Mucosa of rectum (tissue), 2 donors: Measurements from ENCODE around the gene LRMDA.

Source experiments
- H3K27ac ChIP-seq, 2 donors: one replicate each; pipeline ENCODE4 v1.7.0; 2013; ENCODE audit warnings: inconsistent platforms in 2 of 2, low read depth in 2 of 2, low read length in 2 of 2
- H3K27me3 ChIP-seq, 2 donors: one replicate each; pipeline ENCODE4 v1.7.0; 2013; ENCODE audit warnings: low read length in 2 of 2; ENCODE audit not compliant: control insufficient read depth in 2 of 2, insufficient read depth in 2 of 2
- H3K36me3 ChIP-seq, 2 donors: one replicate each; pipeline ENCODE4 v1.7.0; 2013; ENCODE audit warnings: low read length in 2 of 2; ENCODE audit not compliant: control insufficient read depth in 2 of 2, insufficient read depth in 2 of 2
- H3K4me1 ChIP-seq, 2 donors: one replicate each; pipeline ENCODE4 v1.7.0; 2013; ENCODE audit warnings: low read length in 2 of 2, mild to moderate bottlenecking in 1 of 2; ENCODE audit not compliant: control insufficient read depth in 2 of 2, insufficient read depth in 2 of 2
- H3K4me3 ChIP-seq, 2 donors: one replicate each; pipeline ENCODE4 v1.7.0; 2013; ENCODE audit warnings: low read length in 2 of 2
- H3K9ac ChIP-seq, 2 donors: one replicate each; pipeline ENCODE4 v1.7.0; 2013; ENCODE audit warnings: low read length in 2 of 2, low read depth in 1 of 2, mild to moderate bottlenecking in 1 of 2
- H3K9me3 ChIP-seq, 2 donors: one replicate each; pipeline ENCODE4 v1.7.0; 2013; ENCODE audit warnings: low read length in 2 of 2; ENCODE audit not compliant: control insufficient read depth in 2 of 2
- donor health status: healthy.
- donor health status: Normal muscosa, but diverticular disease.

Gene LRMDA

DNA sequence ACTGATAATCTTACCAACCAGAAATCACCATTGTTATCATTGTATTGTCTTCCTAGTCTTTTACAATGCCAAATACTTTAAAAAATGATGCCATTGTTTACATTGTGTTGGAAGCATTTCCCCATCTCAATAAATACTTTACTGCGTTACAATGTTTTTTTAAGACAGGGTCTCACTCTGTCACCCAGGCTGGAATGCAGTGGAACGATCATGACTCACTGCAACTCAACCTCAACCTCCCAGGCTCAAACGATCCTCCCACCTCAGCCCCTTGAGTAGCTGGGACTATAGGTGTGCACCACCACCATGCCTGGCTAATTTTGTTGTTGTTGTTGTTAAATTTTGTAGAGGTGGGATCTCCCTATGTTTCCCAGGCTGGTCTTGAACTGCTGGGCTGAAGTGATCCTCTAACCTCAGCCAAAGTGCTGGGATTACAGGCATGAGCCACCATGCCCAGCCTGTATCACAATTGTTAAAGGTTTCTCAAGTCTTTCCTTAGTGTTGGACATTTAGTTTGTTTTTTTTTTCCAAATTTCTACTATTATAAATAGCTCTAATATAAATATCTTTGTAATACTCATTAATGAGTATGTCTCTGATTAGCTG lies 13.5 kb downstream of the LRMDA start:
- H3K4me3 ChIP-seq: no peak overlapping the region
- peaks cover 2 to 9% of the 10 kb centered on the region in 2 donors for H3K4me1 ChIP-seq
- H3K9ac ChIP-seq: no peak overlapping the region
- H3K27ac ChIP-seq: no peak overlapping the region
- H3K9me3 ChIP-seq: peaks cover 0 to 5% of the 10 kb centered on the region in 2 donors
- H3K36me3 ChIP-seq: no peaks in the 10 kb centered on the region
- H3K27me3 ChIP-seq: no peaks in the 10 kb centered on the region

GRCh38 chr10:75446508-75446907 lies 15.1 kb downstream of the LRMDA start:
- peaks cover 2 to 9% of the 10 kb centered on the region in 2 donors for H3K4me1 ChIP-seq
- no peaks in the 10 kb centered on the region for H3K27me3 ChIP-seq
- no peaks in the 10 kb centered on the region for H3K36me3 ChIP-seq
- H3K4me3 ChIP-seq: no peak overlapping the region
- H3K9me3 ChIP-seq: peaks cover 0 to 5% of the 10 kb centered on the region in 2 donors
- H3K27ac ChIP-seq: no peak overlapping the region
- no peak overlapping the region for H3K9ac ChIP-seq

- no peaks in the 10 kb centered on the region for H3K27me3 ChIP-seq
- no peak overlapping the region for H3K27ac ChIP-seq
Measured at GRCh38 chr10:75448166-75448565, 16.7 kb downstream of the LRMDA start.

DNA sequence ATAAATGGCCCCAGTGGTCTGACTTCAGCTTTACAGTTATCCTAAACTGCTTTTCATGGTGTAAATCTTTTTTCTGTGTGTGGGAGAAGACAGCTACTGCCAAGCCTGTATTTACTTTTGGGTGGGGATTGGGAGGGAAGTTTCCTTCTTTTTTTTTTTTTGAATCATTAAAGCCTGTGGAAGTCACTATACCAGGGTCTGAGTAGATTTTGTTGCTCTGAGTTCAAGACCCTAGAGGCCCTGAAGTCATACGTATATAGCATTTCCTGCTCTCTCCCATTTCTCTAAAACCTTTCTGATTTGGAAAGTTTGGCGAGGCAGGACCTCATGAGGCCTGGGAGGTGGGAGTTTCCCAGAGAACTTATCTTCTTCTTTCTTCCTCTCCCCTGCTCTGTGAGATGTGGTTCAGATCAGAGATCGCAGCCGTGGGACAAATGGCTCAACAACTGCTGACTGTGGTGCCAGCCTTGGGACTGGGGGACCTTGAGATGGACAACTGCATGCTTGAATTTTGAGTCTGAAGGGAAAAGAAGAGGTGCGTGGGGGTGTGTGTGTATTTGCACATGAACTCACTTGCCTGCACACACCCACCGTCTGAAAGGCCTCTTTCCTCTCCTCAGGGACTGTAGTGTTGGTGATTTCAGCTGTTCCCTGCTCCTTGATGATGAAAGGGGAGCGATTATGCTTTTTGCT lies 18.1 kb downstream of the LRMDA start:
- Histone ChIP-seq H3K4me3 (no peak overlapping the region), H3K9ac (no peak overlapping the region), H3K27me3 (no peaks in the 10 kb centered on the region), H3K9me3 (peaks cover 0 to 2% of the 10 kb centered on the region in 2 donors), H3K36me3 (no peaks in the 10 kb centered on the region), H3K4me1 (peaks cover 2 to 6% of the 10 kb centered on the region in 2 donors), H3K27ac (no peak overlapping the region)

More at GRCh38 chr10:75448166-75448565, 16.7 kb downstream of the LRMDA start:
- Histone ChIP-seq H3K36me3 (no peaks in the 10 kb centered on the region), H3K4me1 (peaks cover 2 to 6% of the 10 kb centered on the region in 2 donors), H3K9ac (no peak overlapping the region), H3K9me3 (peaks cover 0 to 5% of the 10 kb centered on the region in 2 donors), H3K4me3 (no peak overlapping the region)

DNA sequence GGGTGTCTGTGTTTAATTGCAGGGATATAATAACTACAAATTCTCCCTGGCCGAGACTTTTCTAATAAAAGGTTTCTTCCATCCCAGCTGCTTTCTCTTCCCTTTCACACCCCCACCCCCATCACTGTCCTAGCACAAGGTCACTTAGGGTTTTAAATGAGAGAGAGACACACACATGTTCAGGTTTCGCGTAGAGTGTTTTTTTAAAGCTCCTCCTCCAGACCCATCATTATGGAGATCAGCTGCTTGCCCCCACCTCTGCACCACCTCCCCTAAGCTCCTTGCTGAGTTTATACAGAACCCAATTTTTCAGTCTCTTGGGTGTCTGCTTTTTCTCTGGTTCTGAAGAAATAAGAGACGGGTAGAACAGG lies 18.6 kb downstream of the LRMDA start:
- peaks cover 2 to 6% of the 10 kb centered on the region in 2 donors for H3K4me1 ChIP-seq
- no peak overlapping the region for H3K9ac ChIP-seq
- peaks cover 0 to 2% of the 10 kb centered on the region in 2 donors for H3K9me3 ChIP-seq
- no peaks in the 10 kb centered on the region for H3K27me3 ChIP-seq
- peaks cover 0 to 3% of the 10 kb centered on the region in 2 donors for H3K36me3 ChIP-seq
- H3K4me3 ChIP-seq: no peak overlapping the region
- no peak overlapping the region for H3K27ac ChIP-seq

GRCh38 chr10:75450644-75451640 lies 19.5 kb downstream of the LRMDA start:
- Histone ChIP-seq H3K27ac (no peak overlapping the region), H3K9ac (no peak overlapping the region), H3K36me3 (peaks cover 0 to 3% of the 10 kb centered on the region in 2 donors), H3K4me1 (peaks cover 2 to 6% of the 10 kb centered on the region in 2 donors), H3K27me3 (no peaks in the 10 kb centered on the region), H3K9me3 (peaks cover 0 to 2% of the 10 kb centered on the region in 2 donors), H3K4me3 (no peak overlapping the region)

- H3K9ac ChIP-seq: no peak overlapping the region
- H3K4me1 ChIP-seq: peaks cover 2 to 6% of the 10 kb centered on the region in 2 donors
- H3K4me3 ChIP-seq: no peak overlapping the region
- H3K9me3 ChIP-seq: no peaks in the 10 kb centered on the region
- no peaks in the 10 kb centered on the region for H3K27me3 ChIP-seq
- peaks cover 0 to 3% of the 10 kb centered on the region in 2 donors for H3K36me3 ChIP-seq
- H3K27ac ChIP-seq: no peak overlapping the region
Measured at GRCh38 chr10:75451831-75452230, 20.4 kb downstream of the LRMDA start.

- H3K9me3 ChIP-seq: no peaks in the 10 kb centered on the region
- H3K4me3 ChIP-seq: no peak overlapping the region
- no peak overlapping the region for H3K27ac ChIP-seq
- H3K36me3 ChIP-seq: peaks cover 0 to 3% of the 10 kb centered on the region in 2 donors
- H3K9ac ChIP-seq: no peak overlapping the region
- peaks cover 2 to 6% of the 10 kb centered on the region in 2 donors for H3K4me1 ChIP-seq
- H3K27me3 ChIP-seq: no peaks in the 10 kb centered on the region
Measured at GRCh38 chr10:75452997-75453396, 21.6 kb downstream of the LRMDA start.

- H3K9ac ChIP-seq: no peak overlapping the region
- H3K9me3 ChIP-seq: no peaks in the 10 kb centered on the region
- no peak overlapping the region for H3K4me3 ChIP-seq
- no peak overlapping the region for H3K27ac ChIP-seq
- no peaks in the 10 kb centered on the region for H3K4me1 ChIP-seq
- no peaks in the 10 kb centered on the region for H3K27me3 ChIP-seq
- H3K36me3 ChIP-seq: peaks cover 0 to 3% of the 10 kb centered on the region in 2 donors
Measured at GRCh38 chr10:75456122-75456521, 24.7 kb downstream of the LRMDA start.

DNA sequence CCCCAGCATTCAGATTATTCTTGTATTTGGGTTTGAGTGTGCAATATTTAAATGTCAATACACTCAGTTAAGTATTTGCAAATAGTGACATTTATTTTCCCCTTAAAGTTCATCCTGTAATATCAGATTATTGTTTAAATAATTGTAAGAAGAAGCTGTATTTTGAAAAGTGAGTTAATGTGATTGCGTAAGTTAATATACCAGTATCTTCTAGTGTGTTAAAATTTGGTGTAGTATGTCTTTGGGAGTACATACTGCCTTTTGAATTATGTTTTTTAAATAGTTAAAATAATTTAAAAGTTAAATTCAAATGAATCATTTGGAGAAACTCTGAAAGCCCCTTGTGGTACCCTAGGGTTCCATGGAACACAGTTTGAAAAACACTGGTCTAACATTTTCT lies 28.6 kb downstream of the LRMDA start:
- Histone ChIP-seq H3K4me3 (no peak overlapping the region), H3K9ac (no peak overlapping the region), H3K27ac (no peak overlapping the region), H3K4me1 (no peaks in the 10 kb centered on the region), H3K9me3 (no peaks in the 10 kb centered on the region), H3K27me3 (no peaks in the 10 kb centered on the region), H3K36me3 (no peaks in the 10 kb centered on the region)
